OCI-LY7 (cell line): ENCODE results near the gene ALB.

Source experiments
- CTCF ChIP-seq: fragments of 200-600 bp; sonication (generic); conservative IDR thresholded peaks from 2 replicates; pipeline ENCODE4 v1.5.1; 2014; ENCODE audit warnings: mild to moderate bottlenecking, antibody characterized with exemption, low read length, moderate library complexity, mixed read lengths
- EZH2phosphoT487 ChIP-seq: fragments of 200-600 bp; sonication (generic); IDR thresholded peaks from 2 replicates; pipeline ENCODE4 v1.6.1; 2018; ENCODE audit warnings: low read depth, borderline replicate concordance, mild to moderate bottlenecking, mixed run types, antibody characterized with exemption, low read length, moderate library complexity, mixed read lengths

- TF ChIP-seq CTCF (no peak), EZH2phosphoT487 (no peak)
Measured at GRCh38 chr4:73410916-73411730, 7.0 kb downstream of the ALB start.
